IMR-90 (cell line): ENCODE results near the gene PTGER2. TPM values are rescaled to one million over a fixed set of nuclear protein-coding genes. Genes with fewer than 3 reads are reported as not detected.

Source experiments
- ATAC-seq: fragments of 200-7000 bp; cut with Tn5 transposase; 2 replicates; pipeline ENCODE4 v1.9.1; 2020; ENCODE audit warnings: low read depth, mild to moderate bottlenecking, moderate library complexity
- BruUV-seq: library from RNA; stranded (reverse); fragments of 400-500 nt; replicated peaks from 2 replicates; lab custom pipeline; 2021; lab: Mats Ljungman, UMichigan
- CTCF ChIA-PET: fragments of 300-600 bp; formaldehyde crosslinking; extraction: SDS; loops from one replicate; lab custom pipeline; 2021; ENCODE audit warnings: antibody characterized with exemption; lab: Yijun Ruan, JAX
- POLR2A ChIA-PET: fragments of 300-600 bp; sonication (Branson Sonifier 250); formaldehyde crosslinking; loops from one replicate; lab custom pipeline; 2022; ENCODE audit warnings: antibody characterized with exemption; ENCODE audit not compliant: unreplicated experiment; lab: Charles Lee
- DNase-seq: peaks from one replicate; pipeline ENCODE4 v3.0.0; 2013
- H2AFZ ChIP-seq: replicated peaks from 2 replicates; pipeline ENCODE3; 2013; ENCODE audit warnings: low read length, mild to moderate bottlenecking; ENCODE audit not compliant: poor library complexity
- H2AK5ac ChIP-seq: 2 replicates; pipeline ENCODE4 v1.6.1; 2013; ENCODE audit warnings: low read depth, low read length, inconsistent platforms
- H2AK9ac ChIP-seq: replicated peaks from 2 replicates; pipeline ENCODE3; 2013; ENCODE audit warnings: mild to moderate bottlenecking, low read depth, low read length, moderate library complexity; ENCODE audit not compliant: poor library complexity
- H2BK120ac ChIP-seq: 2 replicates; pipeline ENCODE4 v1.6.1; 2013; ENCODE audit warnings: low read depth, low read length, inconsistent platforms
- H2BK15ac ChIP-seq: 3 replicates; pipeline ENCODE4 v1.6.1; 2013; ENCODE audit warnings: low read depth, low read length, inconsistent platforms
- H2BK20ac ChIP-seq: 2 replicates; pipeline ENCODE4 v1.6.1; 2013; ENCODE audit warnings: low read depth, mild to moderate bottlenecking, inconsistent platforms, low read length, moderate library complexity
- H2BK5ac ChIP-seq: 2 replicates; pipeline ENCODE4 v1.6.1; 2013; ENCODE audit warnings: mild to moderate bottlenecking, low read depth, low read length, inconsistent platforms; ENCODE audit not compliant: poor library complexity, severe bottlenecking
- H3K14ac ChIP-seq: replicated peaks from 2 replicates; pipeline ENCODE4 v1.6.1; 2013; ENCODE audit warnings: low read depth, low read length, inconsistent platforms
- H3K18ac ChIP-seq: 2 replicates; pipeline ENCODE4 v1.6.1; 2013; ENCODE audit warnings: low read depth, low read length, control low read depth
- H3K23ac ChIP-seq: 2 replicates; pipeline ENCODE4 v1.6.1; 2013; ENCODE audit warnings: low read depth, low read length, inconsistent platforms
- H3K27ac ChIP-seq: 2 replicates; pipeline ENCODE4 v1.5.1; 2013; ENCODE audit warnings: mild to moderate bottlenecking, control low read depth, low read length; ENCODE audit not compliant: insufficient read depth
- H3K27me3 ChIP-seq: 2 replicates; pipeline ENCODE4 v1.6.1; 2013; ENCODE audit warnings: low read length; ENCODE audit not compliant: control insufficient read depth, insufficient read depth
- H3K36me3 ChIP-seq: 2 replicates; pipeline ENCODE4 v1.6.1; 2013; ENCODE audit warnings: low read length, mixed read lengths; ENCODE audit not compliant: control insufficient read depth, insufficient read depth
- H3K4ac ChIP-seq: 2 replicates; pipeline ENCODE4 v1.6.1; 2013; ENCODE audit warnings: low read depth, low read length, inconsistent platforms
- H3K4me1 ChIP-seq: 2 replicates; pipeline ENCODE4 v1.6.1; 2013; ENCODE audit warnings: low read length, mixed read lengths; ENCODE audit not compliant: control insufficient read depth, insufficient read depth
- H3K4me2 ChIP-seq: 2 replicates; pipeline ENCODE4 v1.6.1; 2013; ENCODE audit warnings: low read depth, mild to moderate bottlenecking, control low read depth, low read length, moderate library complexity
- H3K4me3 ChIP-seq: 2 replicates; pipeline ENCODE4 v1.5.1; 2013; ENCODE audit warnings: low read depth, mild to moderate bottlenecking, control low read depth, low read length, moderate library complexity; ENCODE audit not compliant: insufficient read depth
- H3K56ac ChIP-seq: 2 replicates; pipeline ENCODE4 v1.6.1; 2013; ENCODE audit warnings: low read length, inconsistent platforms; ENCODE audit not compliant: insufficient read depth; ENCODE audit errors: extremely low read depth
- H3K79me1 ChIP-seq, 2 experiments: 2 replicates each; pipeline ENCODE4 v1.6.1; 2013; ENCODE audit warnings: low read length in 2 of 2, inconsistent platforms in 1 of 2, low read depth in 1 of 2
- H3K9ac ChIP-seq: 2 replicates; pipeline ENCODE4 v1.6.1; 2013; ENCODE audit warnings: low read depth, low read length, control low read depth
- H3K9me1 ChIP-seq: 2 replicates; pipeline ENCODE4 v1.6.1; 2013; ENCODE audit warnings: low read length, inconsistent platforms; ENCODE audit not compliant: insufficient read depth
- H3K9me3 ChIP-seq: 2 replicates; pipeline ENCODE4 v1.6.1; 2013; ENCODE audit warnings: low read length; ENCODE audit not compliant: control insufficient read depth, insufficient read depth
- H4K20me1 ChIP-seq: 2 replicates; pipeline ENCODE4 v1.6.1; 2013; ENCODE audit warnings: low read length, inconsistent platforms; ENCODE audit not compliant: insufficient read depth
- H4K5ac ChIP-seq: 2 replicates; pipeline ENCODE4 v1.6.1; 2013; ENCODE audit warnings: mild to moderate bottlenecking, low read depth, low read length, control low read depth
- H4K8ac ChIP-seq, 2 experiments: 2 replicates each; pipeline ENCODE4 v1.6.1; 2013; ENCODE audit warnings: low read depth in 2 of 2, low read length in 2 of 2, control low read depth in 1 of 2, inconsistent platforms in 1 of 2
- H4K91ac ChIP-seq: 2 replicates; pipeline ENCODE4 v1.6.1; 2013; ENCODE audit warnings: low read depth, low read length, inconsistent platforms; ENCODE audit not compliant: insufficient read depth
- BHLHE40 ChIP-seq: fragments of 150-350 bp; IDR thresholded peaks from 2 replicates; pipeline ENCODE4 v1.6.1; 2016; ENCODE audit warnings: mild to moderate bottlenecking, low read depth, low read length
- CEBPB ChIP-seq: IDR thresholded peaks from 2 replicates; pipeline ENCODE4 v1.6.1; 2012; ENCODE audit warnings: low read depth, low read length, improper control_type of control experiment
- CHD1 ChIP-seq: IDR thresholded peaks from 2 replicates; pipeline ENCODE4 v1.6.1; 2012; ENCODE audit warnings: low read depth, low read length, improper control_type of control experiment
- CTCF ChIP-seq: conservative IDR thresholded peaks from 2 replicates; pipeline ENCODE4 v1.5.1; 2012; ENCODE audit warnings: mild to moderate bottlenecking, low read depth, low read length, improper control_type of control experiment
- ELK1 ChIP-seq: fragments of 150-350 bp; IDR thresholded peaks from 2 replicates; pipeline ENCODE4 v1.6.1; 2016; ENCODE audit warnings: low read depth, mild to moderate bottlenecking, low read length, moderate library complexity, borderline replicate concordance
- FOS ChIP-seq: fragments of 150-350 bp; IDR thresholded peaks from 2 replicates; pipeline ENCODE4 v1.6.1; 2016; ENCODE audit warnings: low read depth, low read length
- MAFK ChIP-seq: IDR thresholded peaks from 2 replicates; pipeline ENCODE4 v1.6.1; 2012; ENCODE audit warnings: low read depth, low read length, improper control_type of control experiment
- MAZ ChIP-seq: IDR thresholded peaks from 2 replicates; pipeline ENCODE4 v1.6.1; 2012; ENCODE audit warnings: low read depth, mild to moderate bottlenecking, low read length, improper control_type of control experiment, moderate library complexity, borderline replicate concordance
- MXI1 ChIP-seq: IDR thresholded peaks from 2 replicates; pipeline ENCODE4 v1.6.1; 2012; ENCODE audit warnings: low read depth, mild to moderate bottlenecking, low read length, moderate library complexity, borderline replicate concordance
- NFE2L2 ChIP-seq: fragments of 150-350 bp; IDR thresholded peaks from 2 replicates; pipeline ENCODE4 v1.6.1; 2016; ENCODE audit warnings: low read depth, mild to moderate bottlenecking, low read length
- POLR2A ChIP-seq: IDR thresholded peaks from 2 replicates; pipeline ENCODE4 v1.6.1; 2012; ENCODE audit warnings: mild to moderate bottlenecking, low read depth, low read length
- RAD21 ChIP-seq: IDR thresholded peaks from 2 replicates; pipeline ENCODE4 v1.6.1; 2012; ENCODE audit warnings: low read length, improper control_type of control experiment
- RCOR1 ChIP-seq: IDR thresholded peaks from 2 replicates; pipeline ENCODE4 v1.6.1; 2012; ENCODE audit warnings: mild to moderate bottlenecking, low read length, improper control_type of control experiment; ENCODE audit not compliant: insufficient replicate concordance
- RFX5 ChIP-seq: IDR thresholded peaks from 2 replicates; pipeline ENCODE4 v1.8.0; 2012; ENCODE audit warnings: low read depth, mild to moderate bottlenecking, low read length, moderate library complexity
- SMC3 ChIP-seq: fragments of 150-350 bp; IDR thresholded peaks from 2 replicates; pipeline ENCODE4 v1.6.1; 2016; ENCODE audit warnings: low read depth, mild to moderate bottlenecking, antibody characterized with exemption, low read length, moderate library complexity
- USF2 ChIP-seq: fragments of 150-350 bp; IDR thresholded peaks from 2 replicates; pipeline ENCODE4 v1.6.1; 2017; ENCODE audit warnings: mild to moderate bottlenecking, antibody characterized with exemption, low read length, low read depth
- WGBS, 2 experiments: methylation state at CpG; one replicate each; pipeline versions ENCODE4 v1.1.5 to v1.1.7; 2013; ENCODE audit warnings: missing lambda C conversion rate in 2 of 2; ENCODE audit not compliant: insufficient read length in 1 of 2; ENCODE audit errors: extremely low coverage in 2 of 2; 5-methylcytosine and 5-hydroxymethylcytosine counted together
- dilution Hi-C: fragments of 300-500 bp; cut with HindIII; formaldehyde crosslinking; loops from one replicate; pipeline ENCODE4 v1.14.3; 2018; ENCODE audit warnings: low sequenced_read_pairs; ENCODE audit not compliant: unreplicated experiment
- in situ Hi-C: fragments of 300-500 bp; cut with MboI; formaldehyde crosslinking; loops from 3 replicates; pipeline ENCODE4 v1.14.3; 2019; ENCODE audit warnings: low sequenced_read_pairs, inconsistent platforms, mixed read lengths
- intact Hi-C: fragments of 100-400 bp; cut with micrococcal nuclease; formaldehyde crosslinking; loops from 2 replicates; pipeline ENCODE4 v1.10.0; 2022
- polyA plus RNA-seq, 3 experiments: library from polyadenylated mRNA; depleted of rRNA; stranded (reverse); fragments of >200 nt; gene quantifications; 2 replicates each; pipeline ENCODE4 v1.2.3, GENCODE V29; 2012; ENCODE audit warnings: low replicate concordance in 1 of 3
- total RNA-seq: library from RNA; depleted of rRNA; stranded (reverse); fragments of >200 nt; gene quantifications from 2 replicates; pipeline ENCODE4 v1.2.3, GENCODE V29; 2012

The PTGER2 gene
- total and polyA plus RNA-seq, 2 of the 4 experiments (the other 2 are of a cell fraction): 24.7 to 58.5 TPM

GRCh38 chr14:52365071-52365470, 51.0 kb downstream of the PTGER2 start:
- Histone ChIP-seq H3K9me1 (peaks cover 11% of the 10 kb centered on the region; the same call in 1 of the 2 replicates), H2BK20ac (no peak overlapping the region), H3K23ac (no peak overlapping the region; the same call in 1 of the 2 replicates), H3K27ac (no peak overlapping the region), H2AFZ (no peak overlapping the region), H3K27me3 (0 out of 2 replicates have a peak, but pooled peaks cover 2% of the 10 kb centered on the region), H3K4me1 (peaks cover 9% of the 10 kb centered on the region), H2AK5ac (no peak overlapping the region; the same call in 1 of the 2 replicates), H2BK5ac (no peak overlapping the region), H3K56ac (no peak overlapping the region), H3K14ac (no peak overlapping the region; the same call in 1 of the 2 replicates), H3K4me3 (no peak overlapping the region), H3K18ac (no peak overlapping the region), H4K5ac (no peak overlapping the region), H4K20me1 (no peaks in the 10 kb centered on the region), H3K4me2 (no peak overlapping the region), H4K91ac (no peak overlapping the region), H2BK15ac (no peak overlapping the region), H3K9me3 (no peaks in the 10 kb centered on the region), H3K4ac (no peak overlapping the region), H4K8ac (no peak overlapping the region), H3K36me3 (no peaks in the 10 kb centered on the region), H2AK9ac (no peak overlapping the region), H2BK120ac (no peak overlapping the region; the same call in 1 of the 2 replicates), H3K79me1 (no peaks in the 10 kb centered on the region), H3K9ac (no peak overlapping the region)
- dilution Hi-C loops: no loop called here
- intact Hi-C loops: loop anchor here (2.0 kb wide), 1 partner anchor 16 kb away; no protein-coding TSS in a partner anchor
- TF ChIP-seq MAZ (no peak), CHD1 (no peak), RFX5 (no peak), CEBPB (no peak), POLR2A (no peak), BHLHE40 (no peak), ELK1 (no peak), FOS (no peak), MXI1 (no peak), CTCF (no peak), NFE2L2 (no peak), USF2 (no peak), RAD21 (no peak), RCOR1 (no peak), MAFK (no peak), SMC3 (no peak)
- in situ Hi-C loops: no loop called here
- no CpG with 5 or more reads among the region's 1 CpG for WGBS, 2 experiments
- no TSS peak for BruUV-seq
- ChIA-PET CTCF (no interaction called here), POLR2A (no interaction called here)
- ATAC-seq (no peak; the same call in 1 of the 2 replicates), DNase-seq (peak; percentile 57)
